Smooth muscle cell (in vitro differentiated cells): ENCODE measurements around the gene CACNA1C. TPM values are rescaled to one million over a fixed set of nuclear protein-coding genes. Genes with fewer than 3 reads are reported as not detected.

Experiments
- DNase-seq: peaks from one replicate; lab custom pipeline; 2025; ENCODE audit not compliant: unreplicated experiment; lab: John Stamatoyannopoulos, UW
- H2AFZ ChIP-seq: fragments of 200-600 bp; sonication (generic); 2 replicates; pipeline ENCODE4 v1.6.0; 2016; ENCODE audit warnings: antibody characterized with exemption, low read depth, mild to moderate bottlenecking
- H3F3A ChIP-seq: fragments of 200-600 bp; sonication (generic); 2 replicates; pipeline ENCODE4 v1.6.0; 2017; ENCODE audit warnings: antibody characterized with exemption, low read depth
- H3K27ac ChIP-seq: fragments of 200-600 bp; sonication (generic); 2 replicates; pipeline ENCODE4 v1.5.1; 2016; ENCODE audit warnings: low read depth, mild to moderate bottlenecking
- H3K27me3 ChIP-seq: fragments of 200-600 bp; sonication (generic); 2 replicates; pipeline ENCODE4 v1.6.1; 2016; ENCODE audit warnings: low read depth, mild to moderate bottlenecking
- H3K36me3 ChIP-seq: fragments of 200-600 bp; sonication (generic); 2 replicates; pipeline ENCODE4 v1.5.1; 2016; ENCODE audit warnings: low read depth
- H3K4me1 ChIP-seq: fragments of 200-600 bp; sonication (generic); 2 replicates; pipeline ENCODE4 v1.5.1; 2016; ENCODE audit warnings: low read depth
- H3K4me2 ChIP-seq: fragments of 200-600 bp; sonication (generic); 2 replicates; pipeline ENCODE4 v1.6.0; 2016; ENCODE audit warnings: mild to moderate bottlenecking
- H3K4me3 ChIP-seq: fragments of 200-600 bp; sonication (generic); 2 replicates; pipeline ENCODE4 v1.5.1; 2016; ENCODE audit warnings: mild to moderate bottlenecking
- H3K79me2 ChIP-seq: fragments of 200-600 bp; sonication (generic); 2 replicates; pipeline ENCODE4 v1.6.0; 2016; ENCODE audit warnings: low read depth, mild to moderate bottlenecking
- H3K9ac ChIP-seq: fragments of 200-600 bp; sonication (generic); 2 replicates; pipeline ENCODE4 v1.6.0; 2016; ENCODE audit warnings: low read depth
- H3K9me3 ChIP-seq: fragments of 200-600 bp; sonication (generic); replicated peaks from 2 replicates; pipeline ENCODE4 v1.5.1; 2016; ENCODE audit warnings: low read depth
- H4K20me1 ChIP-seq: fragments of 200-600 bp; sonication (generic); 2 replicates; pipeline ENCODE4 v1.6.0; 2016; ENCODE audit warnings: low read depth
- CTCF ChIP-seq: fragments of 200-600 bp; sonication (generic); IDR thresholded peaks from 2 replicates; pipeline ENCODE4 v1.5.1; 2017; ENCODE audit warnings: borderline replicate concordance, mild to moderate bottlenecking, antibody characterized with exemption; ENCODE audit not compliant: insufficient read depth, poor library complexity, severe bottlenecking
- WGBS: methylation state at CpG from one replicate; pipeline ENCODE4 v1.1.7; 2016; ENCODE audit warnings: low lambda C conversion rate; 5-methylcytosine and 5-hydroxymethylcytosine counted together
- polyA plus RNA-seq: library from polyadenylated mRNA; unstranded; fragments of >200 nt; fragmentation: Nextera tagmentation; extraction: Ambion mirVana; gene quantifications from 2 replicates; pipeline ENCODE4 v1.2.1, GENCODE V29; 2016
- total RNA-seq: library from RNA; depleted of rRNA; stranded (reverse); fragments of >200 nt; gene quantifications from 2 replicates; pipeline ENCODE4 v1.2.3, GENCODE V29; 2014

CACNA1C gene
- total and polyA plus RNA-seq, 2 experiments from 2014 or later: 1.6 to 4.5 TPM

DNA sequence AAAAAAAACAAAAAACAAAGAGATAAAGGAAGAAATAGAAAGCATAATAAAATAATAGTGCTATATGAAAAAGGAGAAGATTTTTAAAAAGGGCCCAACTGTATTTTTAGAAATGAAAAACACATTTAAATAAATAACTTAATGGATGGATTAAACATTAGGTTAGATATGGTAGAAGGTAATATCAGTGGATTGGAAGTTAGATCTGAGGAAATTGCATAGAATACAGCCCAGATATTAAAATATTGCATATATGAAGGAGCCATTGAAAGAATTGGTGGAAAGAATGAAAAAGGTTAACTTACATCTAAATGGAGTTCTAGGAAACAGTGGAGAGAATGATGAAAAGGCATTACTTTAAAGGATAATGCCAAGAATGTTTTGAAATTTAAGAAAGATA lies 27.8 kb downstream of the CACNA1C start:
- H3K79me2 ChIP-seq: no peaks in the 10 kb centered on the region

DNA sequence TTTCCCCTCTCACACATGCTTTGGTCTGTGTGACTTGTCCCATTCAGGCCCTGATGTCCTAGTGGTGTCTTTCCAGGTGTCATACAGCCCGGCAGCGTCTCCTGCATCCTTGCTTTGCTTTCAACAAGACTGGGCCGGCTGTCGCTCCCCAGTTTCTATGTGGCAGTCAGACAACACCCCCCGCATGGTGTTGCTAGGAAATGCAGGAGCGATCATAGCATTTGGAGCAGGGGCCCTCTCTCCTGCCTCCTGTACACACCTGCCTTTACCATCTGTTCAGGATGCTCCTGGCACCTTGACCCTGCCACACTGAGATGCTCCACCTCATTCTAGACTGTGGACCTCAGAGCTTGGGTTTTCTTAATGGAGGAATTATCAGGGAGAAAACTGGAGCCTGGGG lies 29.5 kb downstream of the CACNA1C start:
- no peak overlapping the region for H3K4me2 ChIP-seq
- H3K79me2 ChIP-seq: no peaks in the 10 kb centered on the region
- no peaks in the 10 kb centered on the region for H4K20me1 ChIP-seq
- no peak overlapping the region for H2AFZ ChIP-seq
- H3K9ac ChIP-seq: no peak overlapping the region
- H3K36me3 ChIP-seq: no peaks in the 10 kb centered on the region
- H3F3A ChIP-seq: peaks cover 6% of the 10 kb centered on the region
- H3K9me3 ChIP-seq: no peaks in the 10 kb centered on the region
- H3K27me3 ChIP-seq: no peaks in the 10 kb centered on the region
- no peaks in the 10 kb centered on the region for H3K4me1 ChIP-seq
- H3K27ac ChIP-seq: no peak overlapping the region
- 90% methylated on average over 6 of the region's 6 CpGs for WGBS
- H3K4me3 ChIP-seq: no peak overlapping the region
- no peak for DNase-seq
- TF ChIP-seq CTCF: no peak

More for the DNA sequence above, 27.8 kb downstream of the CACNA1C start:
- H3K4me1 ChIP-seq: no peaks in the 10 kb centered on the region
- no peak overlapping the region for H3K4me2 ChIP-seq
- H3K9me3 ChIP-seq: no peaks in the 10 kb centered on the region
- no peak overlapping the region for H3K27ac ChIP-seq
- H3K27me3 ChIP-seq: no peaks in the 10 kb centered on the region
- no peak for TF ChIP-seq CTCF
- H4K20me1 ChIP-seq: peaks cover under 1% of the 10 kb centered on the region
- H3K36me3 ChIP-seq: no peaks in the 10 kb centered on the region
- H3F3A ChIP-seq: peaks cover 6% of the 10 kb centered on the region
- no peak overlapping the region for H3K9ac ChIP-seq
- no peak overlapping the region for H2AFZ ChIP-seq
- no peak for DNase-seq
- H3K4me3 ChIP-seq: no peak overlapping the region

GRCh38 chr12:2083008-2083407 lies 30.2 kb downstream of the CACNA1C start:
- Histone ChIP-seq H4K20me1 (no peaks in the 10 kb centered on the region), H3K4me2 (no peak overlapping the region), H2AFZ (no peak overlapping the region), H3F3A (peaks cover 6% of the 10 kb centered on the region), H3K9me3 (no peaks in the 10 kb centered on the region), H3K36me3 (no peaks in the 10 kb centered on the region), H3K4me3 (no peak overlapping the region), H3K4me1 (no peaks in the 10 kb centered on the region), H3K9ac (no peak overlapping the region), H3K27ac (no peak overlapping the region), H3K27me3 (no peaks in the 10 kb centered on the region), H3K79me2 (no peaks in the 10 kb centered on the region)
- WGBS: 95% methylated on average over 1 of the region's 1 CpG
- TF ChIP-seq CTCF: no peak
- DNase-seq: no peak

GRCh38 chr12:2083561-2083960 lies 30.8 kb downstream of the CACNA1C start:
- H3K9ac ChIP-seq: no peak overlapping the region
- H3K27ac ChIP-seq: no peak overlapping the region
- H3K4me2 ChIP-seq: no peak overlapping the region
- DNase-seq: no peak
- no peak overlapping the region for H2AFZ ChIP-seq
- H4K20me1 ChIP-seq: no peaks in the 10 kb centered on the region
- no peaks in the 10 kb centered on the region for H3K27me3 ChIP-seq
- no peaks in the 10 kb centered on the region for H3K79me2 ChIP-seq
- H3K9me3 ChIP-seq: no peaks in the 10 kb centered on the region
- peaks cover 6% of the 10 kb centered on the region for H3F3A ChIP-seq
- H3K36me3 ChIP-seq: no peaks in the 10 kb centered on the region
- WGBS: 78% methylated on average over 1 of the region's 1 CpG
- no peak for TF ChIP-seq CTCF
- no peak overlapping the region for H3K4me3 ChIP-seq
- H3K4me1 ChIP-seq: no peaks in the 10 kb centered on the region
